Gastroesophageal sphincter (tissue), 2 donors: ENCODE data around the gene QKI.

Experiments
- POLR2A ChIP-seq, 2 donors: fragments of 450-650 bp; IDR thresholded peaks; one replicate each; pipeline ENCODE4 v1.6.1; 2017; ENCODE audit warnings: antibody characterized with exemption in 2 of 2, mild to moderate bottlenecking in 2 of 2, moderate library complexity in 1 of 2
- POLR2AphosphoS5 ChIP-seq: sonication (generic); formaldehyde crosslinking; IDR thresholded peaks from one replicate; pipeline ENCODE4 v1.6.1; 2017; ENCODE audit warnings: antibody characterized with exemption

DNA sequence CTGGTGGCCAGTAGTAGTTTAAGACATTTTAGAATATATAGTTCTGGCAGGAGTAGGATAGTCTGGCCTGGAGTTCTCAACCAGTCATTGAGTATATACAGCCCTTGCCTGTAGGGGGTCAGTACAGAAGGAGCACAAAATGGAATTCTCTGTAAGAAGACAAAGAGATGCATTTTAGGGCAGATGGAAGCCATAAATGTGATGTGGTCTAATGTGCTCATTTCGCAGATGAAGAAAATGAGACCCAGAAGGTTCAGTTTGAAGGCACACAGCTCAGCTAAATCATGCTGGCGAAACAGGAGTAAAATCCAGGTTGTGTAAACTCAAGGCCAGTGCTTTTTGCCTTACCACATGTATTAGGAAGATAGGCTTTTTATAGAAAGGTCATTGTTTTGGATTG is 29.6 kb downstream of the QKI start:
- TF ChIP-seq POLR2A (IDR thresholded peaks at IDR 0.05) (no peak), POLR2AphosphoS5 (no peak)
